ENCODE data around the gene MADCAM1.
"Not testable (repeated sequence)": the region's sequence is repeated elsewhere in the genome, so short reads cannot be mapped to it uniquely, and the experiment has no call there.

The MADCAM1 gene

GRCh38 chr19:496112-496665 is at the start of gene MADCAM1:
MADCAM1 (plus strand) TSS chr19:496486; CDS start chr19:496500, 14 bp downstream.
- DNase-seq, result no peak

- no peak for DNase-seq
Measured at GRCh38 chr19:447064-447426, 49.2 kb upstream of the MADCAM1 start.

- DNase-seq, result no peak
Measured at GRCh38 chr19:447816-448560, 48.3 kb upstream of the MADCAM1 start.

GRCh38 chr19:449916-450315 is 46.4 kb upstream of the MADCAM1 start:
- DNase-seq, result no peak

- not testable (repeated sequence) for DNase-seq
Measured at GRCh38 chr19:450912-451481, 45.3 kb upstream of the MADCAM1 start.

- DNase-seq, result no peak
Measured at GRCh38 chr19:452829-453228, 43.5 kb upstream of the MADCAM1 start.

- DNase-seq, result no peak
Measured at GRCh38 chr19:453606-454005, 42.7 kb upstream of the MADCAM1 start.

GRCh38 chr19:455031-455705 is 41.1 kb upstream of the MADCAM1 start:
- DNase-seq, result no peak

GRCh38 chr19:455851-456546 is 40.3 kb upstream of the MADCAM1 start:
- DNase-seq, result no peak

- DNase-seq, result no peak
Measured at GRCh38 chr19:456547-457110, 39.7 kb upstream of the MADCAM1 start.

- DNase-seq, result no peak
Measured at GRCh38 chr19:457636-458035, 38.6 kb upstream of the MADCAM1 start.

GRCh38 chr19:458091-459042 is 37.9 kb upstream of the MADCAM1 start:
- DNase-seq, result no peak

GRCh38 chr19:459724-460511 is 36.4 kb upstream of the MADCAM1 start:
- DNase-seq, result no peak

GRCh38 chr19:460877-461720 is 35.2 kb upstream of the MADCAM1 start, which contains the start of gene SHC2:
SHC2 (minus strand) TSS chr19:461033; CDS start chr19:460996, 37 bp downstream.
- DNase-seq, result no peak

- no peak for DNase-seq
Measured at GRCh38 chr19:461721-462551, 34.4 kb upstream of the MADCAM1 start.

- DNase-seq, result no peak
Measured at GRCh38 chr19:463483-464207, 32.6 kb upstream of the MADCAM1 start.

- DNase-seq, result no peak
Measured at GRCh38 chr19:464208-464545, 32.1 kb upstream of the MADCAM1 start.

Measured in GOT3 (cell line).